ENCODE measurements around the gene PPM1J. TPM values are rescaled to one million over a fixed set of nuclear protein-coding genes. Genes with fewer than 3 reads are reported as not detected.

The PPM1J gene
- total RNA-seq, 1 experiment from 2014 or later, result 0.51 TPM

DNA sequence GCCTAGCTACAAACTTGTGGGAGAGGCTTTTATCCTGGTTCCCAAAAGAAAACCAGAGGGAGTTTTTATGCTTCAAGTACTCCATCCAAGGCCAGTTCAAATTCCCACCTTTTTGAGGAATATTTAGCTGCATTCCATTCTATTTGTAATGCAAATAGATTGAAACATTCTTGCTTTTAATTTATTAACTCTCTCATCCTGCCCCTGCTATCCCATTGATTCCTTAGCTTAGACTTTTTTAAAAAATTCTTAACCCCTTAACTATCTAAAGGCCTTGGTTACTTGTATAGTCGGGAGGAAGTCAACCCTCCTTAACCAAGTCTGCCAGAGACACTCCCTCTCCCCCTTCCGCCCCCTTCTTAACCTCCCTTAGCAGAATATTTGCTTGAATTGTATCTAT, 43.1 kb downstream of the PPM1J start:
- ChIA-PET CTCF (no interaction called here), POLR2A (no interaction called here)
- no TSS peak for BruUV-seq (replicated peaks)
- in situ Hi-C loops (cut with HindIII; ENCODE audit: low pct_unique_long_range_greater_than_20kb, low sequenced_read_pairs), result no loop called here
- intact Hi-C loops (cut with micrococcal nuclease; ENCODE audit: unreplicated experiment), result no loop called here
- no peak overlapping the region; the same call in 1 of the 2 replicates for H3K27ac ChIP-seq (ENCODE audit: low read length)
- H3K4me1 ChIP-seq (ENCODE audit: control insufficient read depth, insufficient read depth, low read length), result peaks cover 21% of the 10 kb centered on the region
- DNase-seq (ENCODE audit: low read depth, low spot score), result no peak
- no peak overlapping the region for H3K4me3 ChIP-seq (ENCODE audit: low read depth in 2 of 2, low read length in 2 of 2)
- H3K36me3 ChIP-seq (ENCODE audit: control insufficient read depth, insufficient read depth, low read length), result no peaks in the 10 kb centered on the region; the same call in 1 of the 2 replicates
- no peaks in the 10 kb centered on the region for H3K9me3 ChIP-seq (ENCODE audit: control insufficient read depth, insufficient read depth, low read depth, low read length)
- no peaks in the 10 kb centered on the region for H3K27me3 ChIP-seq (ENCODE audit: control insufficient read depth, insufficient read depth, low read length)
- no peak for ATAC-seq
- TF ChIP-seq, protein P1, sequence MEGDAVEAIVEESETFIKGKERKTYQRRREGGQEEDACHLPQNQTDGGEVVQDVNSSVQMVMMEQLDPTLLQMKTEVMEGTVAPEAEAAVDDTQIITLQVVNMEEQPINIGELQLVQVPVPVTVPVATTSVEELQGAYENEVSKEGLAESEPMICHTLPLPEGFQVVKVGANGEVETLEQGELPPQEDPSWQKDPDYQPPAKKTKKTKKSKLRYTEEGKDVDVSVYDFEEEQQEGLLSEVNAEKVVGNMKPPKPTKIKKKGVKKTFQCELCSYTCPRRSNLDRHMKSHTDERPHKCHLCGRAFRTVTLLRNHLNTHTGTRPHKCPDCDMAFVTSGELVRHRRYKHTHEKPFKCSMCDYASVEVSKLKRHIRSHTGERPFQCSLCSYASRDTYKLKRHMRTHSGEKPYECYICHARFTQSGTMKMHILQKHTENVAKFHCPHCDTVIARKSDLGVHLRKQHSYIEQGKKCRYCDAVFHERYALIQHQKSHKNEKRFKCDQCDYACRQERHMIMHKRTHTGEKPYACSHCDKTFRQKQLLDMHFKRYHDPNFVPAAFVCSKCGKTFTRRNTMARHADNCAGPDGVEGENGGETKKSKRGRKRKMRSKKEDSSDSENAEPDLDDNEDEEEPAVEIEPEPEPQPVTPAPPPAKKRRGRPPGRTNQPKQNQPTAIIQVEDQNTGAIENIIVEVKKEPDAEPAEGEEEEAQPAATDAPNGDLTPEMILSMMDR (IDR thresholded peaks at IDR 0.05), result no peak
- TF ChIP-seq, protein P2, sequence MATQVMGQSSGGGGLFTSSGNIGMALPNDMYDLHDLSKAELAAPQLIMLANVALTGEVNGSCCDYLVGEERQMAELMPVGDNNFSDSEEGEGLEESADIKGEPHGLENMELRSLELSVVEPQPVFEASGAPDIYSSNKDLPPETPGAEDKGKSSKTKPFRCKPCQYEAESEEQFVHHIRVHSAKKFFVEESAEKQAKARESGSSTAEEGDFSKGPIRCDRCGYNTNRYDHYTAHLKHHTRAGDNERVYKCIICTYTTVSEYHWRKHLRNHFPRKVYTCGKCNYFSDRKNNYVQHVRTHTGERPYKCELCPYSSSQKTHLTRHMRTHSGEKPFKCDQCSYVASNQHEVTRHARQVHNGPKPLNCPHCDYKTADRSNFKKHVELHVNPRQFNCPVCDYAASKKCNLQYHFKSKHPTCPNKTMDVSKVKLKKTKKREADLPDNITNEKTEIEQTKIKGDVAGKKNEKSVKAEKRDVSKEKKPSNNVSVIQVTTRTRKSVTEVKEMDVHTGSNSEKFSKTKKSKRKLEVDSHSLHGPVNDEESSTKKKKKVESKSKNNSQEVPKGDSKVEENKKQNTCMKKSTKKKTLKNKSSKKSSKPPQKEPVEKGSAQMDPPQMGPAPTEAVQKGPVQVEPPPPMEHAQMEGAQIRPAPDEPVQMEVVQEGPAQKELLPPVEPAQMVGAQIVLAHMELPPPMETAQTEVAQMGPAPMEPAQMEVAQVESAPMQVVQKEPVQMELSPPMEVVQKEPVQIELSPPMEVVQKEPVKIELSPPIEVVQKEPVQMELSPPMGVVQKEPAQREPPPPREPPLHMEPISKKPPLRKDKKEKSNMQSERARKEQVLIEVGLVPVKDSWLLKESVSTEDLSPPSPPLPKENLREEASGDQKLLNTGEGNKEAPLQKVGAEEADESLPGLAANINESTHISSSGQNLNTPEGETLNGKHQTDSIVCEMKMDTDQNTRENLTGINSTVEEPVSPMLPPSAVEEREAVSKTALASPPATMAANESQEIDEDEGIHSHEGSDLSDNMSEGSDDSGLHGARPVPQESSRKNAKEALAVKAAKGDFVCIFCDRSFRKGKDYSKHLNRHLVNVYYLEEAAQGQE (IDR thresholded peaks at IDR 0.05; ENCODE audit: insufficient read depth in 1 of 2, low read depth in 2 of 2, low read length in 1 of 2), result no peak
- no peak for TF ChIP-seq SIN3A (IDR thresholded peaks at IDR 0.05; ENCODE audit: borderline replicate concordance, insufficient read depth, low read depth, low read length)
- TF ChIP-seq TCF7L2 (IDR thresholded peaks at IDR 0.05; ENCODE audit: low read depth, low read length), result no peak
- TF ChIP-seq POLR2AphosphoS5 (IDR thresholded peaks at IDR 0.05; ENCODE audit: low read depth, low read length), result no peak

DNA sequence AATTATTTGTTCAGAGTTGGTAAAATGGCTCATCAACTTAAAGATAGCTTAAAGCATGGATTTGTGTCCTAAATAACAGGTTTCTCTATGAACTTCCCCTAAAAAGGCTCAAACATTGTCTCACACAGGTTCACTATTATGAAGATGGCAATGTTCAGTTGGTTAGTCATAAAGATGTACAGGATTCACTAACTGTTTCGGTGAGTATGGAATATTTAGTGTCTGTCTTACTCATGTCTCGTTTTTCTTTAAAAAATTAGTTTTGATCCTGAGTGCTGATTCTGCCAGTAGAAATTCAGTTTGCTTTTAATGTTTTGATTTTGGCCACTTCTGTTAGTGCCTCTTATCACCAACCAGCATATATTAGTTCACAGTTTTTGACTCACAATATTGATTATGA, 48.2 kb downstream of the PPM1J start:
- BruUV-seq (replicated peaks), result no TSS peak

More for the DNA sequence above, 48.2 kb downstream of the PPM1J start:
- ATAC-seq (no peak), DNase-seq (ENCODE audit: low read depth, low spot score) (no peak)
- no peaks in the 10 kb centered on the region; the same call in 1 of the 2 replicates for H3K4me1 ChIP-seq (ENCODE audit: control insufficient read depth, insufficient read depth, low read length)
- ChIA-PET CTCF (no interaction called here), POLR2A (no interaction called here)
- no peaks in the 10 kb centered on the region for H3K27me3 ChIP-seq (ENCODE audit: control insufficient read depth, insufficient read depth, low read length)
- H3K27ac ChIP-seq (ENCODE audit: low read length), result no peak overlapping the region
- TF ChIP-seq, protein P1 (IDR thresholded peaks at IDR 0.05), result no peak
- TF ChIP-seq POLR2AphosphoS5 (IDR thresholded peaks at IDR 0.05; ENCODE audit: low read depth, low read length), result no peak
- no peak for TF ChIP-seq TCF7L2 (IDR thresholded peaks at IDR 0.05; ENCODE audit: low read depth, low read length)
- TF ChIP-seq, protein P2 (IDR thresholded peaks at IDR 0.05; ENCODE audit: insufficient read depth in 1 of 2, low read depth in 2 of 2, low read length in 1 of 2), result no peak
- no peak for TF ChIP-seq SIN3A (IDR thresholded peaks at IDR 0.05; ENCODE audit: borderline replicate concordance, insufficient read depth, low read depth, low read length)
- in situ Hi-C loops (cut with HindIII; ENCODE audit: low pct_unique_long_range_greater_than_20kb, low sequenced_read_pairs), result no loop called here
- H3K4me3 ChIP-seq (ENCODE audit: low read depth in 2 of 2, low read length in 2 of 2), result no peak overlapping the region
- intact Hi-C loops (cut with micrococcal nuclease; ENCODE audit: unreplicated experiment), result no loop called here
- H3K9me3 ChIP-seq (ENCODE audit: control insufficient read depth, insufficient read depth, low read depth, low read length), result no peaks in the 10 kb centered on the region
- peaks cover 10% of the 10 kb centered on the region for H3K36me3 ChIP-seq (ENCODE audit: control insufficient read depth, insufficient read depth, low read length)

Measured in Panc1 (cell line).